ENCODE measurements around the gene TINCR.

DNA sequence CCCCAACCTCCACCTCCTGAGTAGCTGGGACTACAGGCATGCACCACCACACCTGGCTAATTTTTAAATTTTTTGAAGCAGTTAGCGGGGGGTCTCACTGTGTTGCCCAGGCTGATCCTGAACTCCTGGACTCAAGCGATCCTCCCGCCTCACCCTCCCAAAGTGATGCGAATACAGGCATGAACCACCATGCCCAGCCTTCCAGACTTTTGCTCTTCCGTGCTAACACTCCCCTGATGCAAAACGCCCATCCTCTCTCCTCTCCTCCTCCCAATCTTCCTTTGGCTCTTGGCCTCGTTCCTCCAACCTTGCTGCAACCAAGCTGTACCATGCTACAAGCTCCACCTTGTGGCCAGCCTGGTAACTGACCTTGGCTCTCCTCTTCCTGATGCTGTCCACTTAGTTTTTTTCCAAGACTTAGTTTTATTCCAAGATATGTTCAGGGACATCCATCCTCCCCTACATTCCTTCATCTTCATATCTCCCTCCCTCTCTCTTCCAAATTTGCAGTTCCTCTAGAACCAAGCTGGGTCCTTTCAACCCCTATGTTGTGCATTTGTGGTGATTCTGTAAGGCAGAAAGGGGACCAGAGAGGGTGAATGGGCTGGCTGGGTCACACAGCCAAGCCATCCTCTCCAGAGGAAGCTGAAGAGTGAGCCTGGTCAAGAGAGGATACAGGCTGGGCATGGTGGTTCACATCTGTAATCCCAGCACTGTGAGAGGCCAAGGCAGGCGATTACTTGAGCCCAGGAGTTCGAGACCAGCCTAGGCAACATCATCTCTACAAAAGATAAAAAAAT lies 32.8 kb downstream of the TINCR start:
- no peak for TF ChIP-seq POLR2A (IDR thresholded peaks at IDR 0.05; ENCODE audit: low read depth, low read length)
- no peak for TF ChIP-seq POLR2AphosphoS5 (IDR thresholded peaks at IDR 0.05; ENCODE audit: low read depth, low read length)
- TF ChIP-seq TAF1 (IDR thresholded peaks at IDR 0.05; ENCODE audit: low read depth, low read length), result no peak
